HG03565 (cell line): ENCODE measurements around the gene HYOU1.
"Not testable (repeated sequence)": the region's sequence is repeated elsewhere in the genome, so short reads cannot be mapped to it uniquely, and the experiment has no call there.

ENCODE experiments used
- ATAC-seq: cut with Tn5 transposase; IDR thresholded peaks from one replicate; pipeline ENCODE4 v1.9.1; 2021; ENCODE audit warnings: mild to moderate bottlenecking, moderate library complexity; ENCODE audit not compliant: unreplicated experiment

The HYOU1 gene

GRCh38 chr11:119057000-119057769, at the start of gene HYOU1:
TSS of gene HYOU1 (minus strand) at chr11:119057205. CDS start at chr11:119056160, 1,045 bp downstream.
- peak; percentile 81 for ATAC-seq

GRCh38 chr11:119103793-119104192, 46.8 kb upstream of the HYOU1 start:
- no peak for ATAC-seq

GRCh38 chr11:119103161-119103664, 46.2 kb upstream of the HYOU1 start:
- not testable (repeated sequence) for ATAC-seq

GRCh38 chr11:119101759-119102423, 44.9 kb upstream of the HYOU1 start, which contains the start of gene DPAGT1:
TSS of gene DPAGT1 (minus strand) at chr11:119101853. CDS start at chr11:119101655, 198 bp downstream.
- ATAC-seq, result peak; percentile 72

- peak; percentile 3 for ATAC-seq
Observed at GRCh38 chr11:119100994-119101758, 44.2 kb upstream of the HYOU1 start.

GRCh38 chr11:119100246-119100970, 43.4 kb upstream of the HYOU1 start:
- ATAC-seq, result no peak

GRCh38 chr11:119099711-119100110, 42.7 kb upstream of the HYOU1 start:
- no peak for ATAC-seq

- ATAC-seq, result peak; percentile 70
Observed at GRCh38 chr11:119095066-119095880, 38.3 kb upstream of the HYOU1 start.

- ATAC-seq, result peak; percentile 28
Observed at GRCh38 chr11:119094816-119095065, 37.7 kb upstream of the HYOU1 start.

GRCh38 chr11:119093942-119094815, 37.2 kb upstream of the HYOU1 start:
- ATAC-seq, result no peak

GRCh38 chr11:119092880-119093842, 36.2 kb upstream of the HYOU1 start:
- ATAC-seq, result no peak

- ATAC-seq, result no peak
Observed at GRCh38 chr11:119091966-119092879, 35.2 kb upstream of the HYOU1 start.

GRCh38 chr11:119091178-119091577, 34.2 kb upstream of the HYOU1 start:
- ATAC-seq, result no peak

GRCh38 chr11:119089319-119089718, 32.3 kb upstream of the HYOU1 start:
- ATAC-seq, result no peak

- ATAC-seq, result no peak
Observed at GRCh38 chr11:119088406-119088805, 31.4 kb upstream of the HYOU1 start.

- no peak for ATAC-seq
Observed at GRCh38 chr11:119087747-119088241, 30.8 kb upstream of the HYOU1 start.

- no peak for ATAC-seq
Observed at GRCh38 chr11:119087123-119087522, 30.1 kb upstream of the HYOU1 start.
